ENCODE results near the gene RAB5IF. TPM values are rescaled to one million over a fixed set of nuclear protein-coding genes. Genes with fewer than 3 reads are reported as not detected.
"Not testable (repeated sequence)": the region's sequence is repeated elsewhere in the genome, so short reads cannot be mapped to it uniquely, and the experiment has no call there.

Gene RAB5IF
- total RNA-seq, 2 experiments from 2014 or later = 79.8 to 85.9 TPM

- no peaks in the 10 kb centered on the region for H3K27me3 Mint-ChIP-seq (ENCODE audit: low read depth)
- H3K4me3 Mint-ChIP-seq = no peak overlapping the region
- CTCF ChIA-PET = interaction anchor here (1.0 to 3.7 kb wide), 9 partner anchors 9 to 182 kb away, joined by 3 to 10 read pairs (median 4); partner anchors contain the start of genes DSN1, RAB5IF and TGIF2
- peaks cover 56% of the 10 kb centered on the region for H3K4me1 Mint-ChIP-seq (ENCODE audit: low read depth)
- H3K36me3 Mint-ChIP-seq (ENCODE audit: low read depth) = peaks cover 28% of the 10 kb centered on the region
- intact Hi-C loops (cut with micrococcal nuclease) = loop anchor here (1.0 to 5.0 kb wide), 2 partner anchors 19 to 640 kb away; partner anchors contain the start of genes SCAND1 and TGIF2
- H3K9me3 Mint-ChIP-seq = no peaks in the 10 kb centered on the region
- peak; percentile 76 for DNase-seq
- peak overlapping the region; percentile 75 for H3K27ac Mint-ChIP-seq
Observed at GRCh38 chr20:36591854-36592641, 13.5 kb upstream of the RAB5IF start.

DNA sequence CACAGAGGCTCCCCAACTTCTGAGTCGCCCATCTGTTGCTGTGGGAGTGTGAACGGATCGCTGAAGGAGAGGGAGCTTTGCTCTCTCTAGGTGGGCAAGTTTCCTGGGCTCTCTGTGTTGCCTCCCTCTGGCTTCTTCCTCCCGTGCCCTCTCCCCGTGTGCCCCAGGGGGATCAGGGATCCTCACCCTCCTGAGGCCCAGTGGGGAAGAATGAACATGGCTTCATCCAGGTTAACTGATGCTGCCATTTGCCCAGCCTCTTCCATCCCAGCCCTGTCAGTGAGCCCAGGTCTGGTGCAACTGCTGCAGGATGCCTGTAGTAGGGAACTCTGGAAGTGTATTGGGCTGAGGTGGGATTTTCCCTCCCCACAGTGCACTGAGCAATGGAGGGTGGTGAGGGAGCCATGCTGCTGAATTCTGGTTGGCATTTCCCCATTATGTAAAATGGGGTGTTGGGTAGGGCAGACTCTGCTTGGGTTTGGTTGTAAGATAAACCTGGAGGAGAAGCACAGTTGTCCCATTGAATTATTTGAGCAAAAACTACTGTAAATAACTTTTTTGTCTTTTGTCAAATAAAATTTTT, 12.1 kb upstream of the RAB5IF start:
- peaks cover 48% of the 10 kb centered on the region for H3K4me1 Mint-ChIP-seq (ENCODE audit: low read depth)
- no peak for DNase-seq
- H3K36me3 Mint-ChIP-seq (ENCODE audit: low read depth) = peaks cover 23% of the 10 kb centered on the region
- H3K27me3 Mint-ChIP-seq (ENCODE audit: low read depth) = no peaks in the 10 kb centered on the region
- intact Hi-C loops (cut with micrococcal nuclease) = loop anchor here (5.0 kb wide), 1 partner anchor 641 kb away; the partner anchor contains the start of gene SCAND1
- peak overlapping the region; percentile 65 for H3K27ac Mint-ChIP-seq
- no peak overlapping the region for H3K4me3 Mint-ChIP-seq
- CTCF ChIA-PET = interaction anchor here (0.5 to 4.0 kb wide), 6 partner anchors 12 to 36 kb away, joined by 3 to 54 read pairs (median 4); partner anchors contain the start of gene RAB5IF
- H3K9me3 Mint-ChIP-seq = no peaks in the 10 kb centered on the region

DNA sequence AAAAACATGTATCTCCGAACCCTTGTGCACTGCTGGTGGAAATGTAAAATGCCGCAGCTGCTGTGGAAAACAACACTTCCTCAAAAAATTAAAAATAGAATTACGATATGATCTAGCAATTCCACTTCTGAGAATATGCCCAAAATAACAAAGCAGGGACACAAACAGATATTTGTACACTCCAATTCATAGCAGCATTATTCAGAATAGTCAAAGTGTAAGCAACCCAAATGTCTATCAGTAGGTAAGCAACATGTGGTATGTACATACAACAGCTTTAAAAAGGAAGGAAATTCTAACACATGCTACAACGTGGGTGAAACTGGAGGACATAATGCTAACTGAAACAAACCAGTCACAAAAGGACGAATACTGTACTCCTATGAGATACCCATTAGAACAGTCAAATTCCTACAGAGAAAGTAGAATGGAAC, 5.7 kb upstream of the RAB5IF start:
- DNase-seq = no peak
- H3K27me3 Mint-ChIP-seq (ENCODE audit: low read depth) = no peaks in the 10 kb centered on the region
- peaks cover 21% of the 10 kb centered on the region for H3K4me1 Mint-ChIP-seq (ENCODE audit: low read depth)
- no peak overlapping the region for H3K27ac Mint-ChIP-seq
- CTCF ChIA-PET = interaction anchor here (1.0 to 1.6 kb wide), 2 partner anchors 11 to 43 kb away, joined by 3 to 11 read pairs; no protein-coding TSS in a partner anchor
- H3K4me3 Mint-ChIP-seq = no peak overlapping the region
- intact Hi-C loops (cut with micrococcal nuclease) = no loop called here
- no peaks in the 10 kb centered on the region for H3K9me3 Mint-ChIP-seq
- H3K36me3 Mint-ChIP-seq (ENCODE audit: low read depth) = peaks cover 5% of the 10 kb centered on the region

GRCh38 chr20:36601540-36601939, 4.0 kb upstream of the RAB5IF start:
- Mint-ChIP-seq H3K27ac (no peak overlapping the region), H3K4me3 (no peak overlapping the region)
- CTCF ChIA-PET = interaction anchor here (0.6 to 1.3 kb wide), 2 partner anchors 9 to 163 kb away, joined by 3 to 4 read pairs; no protein-coding TSS in a partner anchor

DNA sequence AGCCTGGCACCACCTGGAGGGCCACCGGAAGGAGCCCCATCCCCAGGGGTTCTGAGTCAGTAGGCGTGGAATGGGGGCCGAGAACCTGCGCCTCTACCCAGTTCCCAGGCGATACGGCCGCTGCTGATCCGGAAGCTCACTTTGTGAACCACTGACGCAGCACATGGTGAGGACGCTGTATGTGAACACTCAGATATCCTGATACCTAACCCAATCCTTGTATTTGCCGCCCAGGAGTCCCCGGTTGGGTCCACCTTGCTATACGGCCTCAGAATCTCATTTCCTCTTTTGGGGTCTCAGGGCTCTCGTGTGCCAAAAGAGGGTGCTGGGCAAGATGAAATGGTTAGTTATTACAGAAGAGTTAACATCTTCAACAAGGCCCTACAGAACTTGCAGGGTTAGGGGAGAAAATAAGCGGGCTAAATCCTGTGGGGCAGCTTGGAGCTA, 604 bp upstream of the RAB5IF start:
- no peaks in the 10 kb centered on the region for H3K9me3 Mint-ChIP-seq
- intact Hi-C loops (cut with micrococcal nuclease) = loop anchor here (1.0 to 5.0 kb wide), 7 partner anchors 10 to 168 kb away; partner anchors contain the start of genes DSN1, NDRG3 and TGIF2
- peaks cover 28% of the 10 kb centered on the region for H3K4me1 Mint-ChIP-seq (ENCODE audit: low read depth)
- peaks cover 21% of the 10 kb centered on the region for H3K36me3 Mint-ChIP-seq (ENCODE audit: low read depth)
- CTCF ChIA-PET = interaction anchor here (0.8 to 4.3 kb wide), 14 partner anchors 9 to 140 kb away, joined by 3 to 54 read pairs (median 5); partner anchors contain the start of gene SLA2
- peak; percentile 71 for DNase-seq
- no peaks in the 10 kb centered on the region for H3K27me3 Mint-ChIP-seq (ENCODE audit: low read depth)
- H3K27ac Mint-ChIP-seq = peak overlapping the region; percentile 95
- H3K4me3 Mint-ChIP-seq = peak overlapping the region; percentile 97

More at GRCh38 chr20:36601540-36601939, 4.0 kb upstream of the RAB5IF start:
- H3K27me3 Mint-ChIP-seq (ENCODE audit: low read depth) = no peaks in the 10 kb centered on the region
- H3K9me3 Mint-ChIP-seq = no peaks in the 10 kb centered on the region
- H3K36me3 Mint-ChIP-seq (ENCODE audit: low read depth) = no peaks in the 10 kb centered on the region
- H3K4me1 Mint-ChIP-seq (ENCODE audit: low read depth) = peaks cover 13% of the 10 kb centered on the region
- intact Hi-C loops (cut with micrococcal nuclease) = no loop called here
- no peak for DNase-seq

GRCh38 chr20:36606158-36607066, 833 bp downstream of the RAB5IF start:
- peak overlapping the region; percentile 88 for H3K27ac Mint-ChIP-seq
- peaks cover 25% of the 10 kb centered on the region for H3K4me1 Mint-ChIP-seq (ENCODE audit: low read depth)
- H3K9me3 Mint-ChIP-seq = no peaks in the 10 kb centered on the region
- peaks cover 28% of the 10 kb centered on the region for H3K36me3 Mint-ChIP-seq (ENCODE audit: low read depth)
- intact Hi-C loops (cut with micrococcal nuclease) = loop anchor here (2.0 to 5.0 kb wide), 2 partner anchors 99 to 144 kb away; no protein-coding TSS in a partner anchor
- CTCF ChIA-PET = interaction anchor here (0.6 to 4.3 kb wide), 17 partner anchors 8 to 148 kb away, joined by 3 to 54 read pairs (median 5); partner anchors contain the start of genes SLA2 and TGIF2
- DNase-seq = peak; percentile 32
- peak overlapping the region; percentile 97 for H3K4me3 Mint-ChIP-seq
- no peaks in the 10 kb centered on the region for H3K27me3 Mint-ChIP-seq (ENCODE audit: low read depth)

DNA sequence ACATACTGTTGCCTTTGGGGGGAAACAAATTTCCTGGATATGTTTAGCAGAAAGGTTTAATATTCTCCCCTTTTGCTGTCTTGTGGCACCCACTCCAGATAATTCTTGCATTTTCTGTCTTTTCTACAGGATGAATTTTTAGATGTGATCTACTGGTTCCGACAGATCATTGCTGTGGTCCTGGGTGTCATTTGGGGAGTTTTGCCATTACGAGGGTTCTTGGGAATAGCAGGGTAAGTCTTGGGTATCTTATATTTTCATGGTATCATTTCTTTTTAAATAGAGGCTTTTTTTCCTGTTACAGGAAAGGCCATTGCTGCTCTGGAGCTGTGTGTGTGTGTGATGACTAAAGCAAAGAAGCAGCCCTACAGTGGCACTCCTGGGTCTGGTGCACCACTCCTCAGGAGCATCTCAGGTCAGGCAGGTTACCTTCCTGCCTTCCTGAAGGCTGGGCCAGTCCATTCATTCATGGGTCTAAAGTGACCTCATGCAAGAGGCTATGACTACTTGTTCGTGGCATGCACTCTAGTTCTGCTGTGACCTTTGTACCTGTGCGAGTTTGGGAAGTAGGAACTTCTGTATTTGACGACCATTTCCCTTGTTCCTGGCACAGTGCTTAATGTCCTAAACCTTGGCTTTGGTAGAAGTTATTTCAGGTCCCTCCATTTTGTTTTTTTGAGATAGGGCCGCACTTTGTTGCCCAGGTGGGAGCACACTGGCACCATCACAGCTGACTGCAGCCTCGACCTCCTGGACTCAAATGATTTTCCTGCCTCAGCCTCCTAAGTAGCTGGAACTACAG, 2.2 kb downstream of the RAB5IF start:
- DNase-seq = no peak
- H3K4me3 Mint-ChIP-seq = peak overlapping the region; percentile 97
- CTCF ChIA-PET = interaction anchor here (0.7 kb wide), 1 partner anchor 1073 kb away, joined by 3 read pairs; no protein-coding TSS in a partner anchor

DNA sequence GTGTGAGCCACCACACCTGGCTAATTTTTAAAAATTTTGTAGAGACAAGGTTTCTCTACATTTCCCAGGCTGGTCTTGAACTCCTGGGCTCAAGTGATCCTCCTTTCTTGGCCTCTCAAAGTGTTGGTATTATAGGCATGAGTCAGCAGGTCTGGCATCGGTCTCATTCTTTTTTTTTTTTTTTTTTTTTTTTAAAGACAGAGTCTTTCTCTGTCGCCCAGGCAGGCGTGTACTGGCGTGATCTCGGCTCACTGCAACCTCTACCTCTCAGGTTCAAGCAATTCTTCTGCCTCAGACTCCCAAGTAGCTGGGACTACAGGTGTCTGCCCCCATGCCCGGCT, 2.8 kb downstream of the RAB5IF start:
- Mint-ChIP-seq H3K27ac (peak overlapping the region; percentile 88), H3K4me1 (ENCODE audit: low read depth) (peaks cover 33% of the 10 kb centered on the region), H3K36me3 (ENCODE audit: low read depth) (peaks cover 39% of the 10 kb centered on the region)
- H3K4me3 Mint-ChIP-seq; DNase-seq; H3K27me3 Mint-ChIP-seq (ENCODE audit: low read depth); H3K9me3 Mint-ChIP-seq: not testable (repeated sequence)
- intact Hi-C loops (cut with micrococcal nuclease) = loop anchor here (5.0 kb wide), 1 partner anchor 101 kb away; no protein-coding TSS in a partner anchor
- CTCF ChIA-PET = interaction anchor here (0.7 kb wide), 1 partner anchor 1073 kb away, joined by 3 read pairs; no protein-coding TSS in a partner anchor

More for the DNA sequence above, 2.2 kb downstream of the RAB5IF start:
- Mint-ChIP-seq H3K27ac (peak overlapping the region; percentile 88), H3K4me1 (ENCODE audit: low read depth) (peaks cover 30% of the 10 kb centered on the region), H3K36me3 (ENCODE audit: low read depth) (peaks cover 34% of the 10 kb centered on the region), H3K27me3 (ENCODE audit: low read depth) (no peaks in the 10 kb centered on the region), H3K9me3 (no peaks in the 10 kb centered on the region)
- intact Hi-C loops (cut with micrococcal nuclease) = loop anchor here (2.0 to 5.0 kb wide), 2 partner anchors 100 to 145 kb away; no protein-coding TSS in a partner anchor

- intact Hi-C loops (cut with micrococcal nuclease) = loop anchor here (1.0 to 2.0 kb wide), 4 partner anchors 33 to 275 kb away; no protein-coding TSS in a partner anchor
- no peak overlapping the region for H3K27ac Mint-ChIP-seq
Observed at GRCh38 chr20:36611625-36612024, 6.0 kb downstream of the RAB5IF start.

GRCh38 chr20:36613974-36614373, 8.4 kb downstream of the RAB5IF start:
- H3K4me3 Mint-ChIP-seq = no peak overlapping the region
- DNase-seq = no peak
- CTCF ChIA-PET = interaction anchor here (0.6 to 1.8 kb wide), 4 partner anchors 8 to 299 kb away, joined by 3 to 6 read pairs (median 4); partner anchors contain the start of genes RAB5IF and SLA2
- H3K9me3 Mint-ChIP-seq = no peaks in the 10 kb centered on the region
- no peaks in the 10 kb centered on the region for H3K27me3 Mint-ChIP-seq (ENCODE audit: low read depth)
- H3K27ac Mint-ChIP-seq = peak overlapping the region; percentile 53
- peaks cover 27% of the 10 kb centered on the region for H3K36me3 Mint-ChIP-seq (ENCODE audit: low read depth)
- intact Hi-C loops (cut with micrococcal nuclease) = loop anchor here (2.0 kb wide), 2 partner anchors 31 to 273 kb away; no protein-coding TSS in a partner anchor
- H3K4me1 Mint-ChIP-seq (ENCODE audit: low read depth) = peaks cover 9% of the 10 kb centered on the region

More at GRCh38 chr20:36611625-36612024, 6.0 kb downstream of the RAB5IF start:
- DNase-seq = no peak
- CTCF ChIA-PET = interaction anchor here (0.6 to 1.7 kb wide), 8 partner anchors 13 to 250 kb away, joined by 3 to 6 read pairs (median 4); no protein-coding TSS in a partner anchor
- Mint-ChIP-seq H3K9me3 (no peaks in the 10 kb centered on the region), H3K27me3 (ENCODE audit: low read depth) (no peaks in the 10 kb centered on the region), H3K36me3 (ENCODE audit: low read depth) (peaks cover 40% of the 10 kb centered on the region), H3K4me3 (no peak overlapping the region), H3K4me1 (ENCODE audit: low read depth) (peaks cover 26% of the 10 kb centered on the region)
